HAP-1 (cell line): ENCODE data around the gene MAP4K1.
"Not testable (repeated sequence)": the region's sequence is repeated elsewhere in the genome, so short reads cannot be mapped to it uniquely, and the experiment has no call there.

Source experiments
- DNase-seq, 2 experiments: peaks; one replicate each; pipeline ENCODE4 v3.0.0-alpha.2; 2016 to 2020; ENCODE audit warnings: low spot score in 2 of 2
- H3K27me3 ChIP-seq: fragments of 250-450 bp; sonication (Bioruptor Pico); 2 replicates; pipeline ENCODE4 v1.5.1; 2020; ENCODE audit warnings: low read depth, mild to moderate bottlenecking, moderate library complexity
- H3K36me3 ChIP-seq: fragments of 250-450 bp; sonication (Bioruptor Pico); replicated peaks from 2 replicates; pipeline ENCODE4 v1.5.1; 2020; ENCODE audit warnings: mild to moderate bottlenecking
- H3K4me1 ChIP-seq: fragments of 250-450 bp; sonication (Bioruptor Pico); 2 replicates; pipeline ENCODE4 v1.5.1; 2020; ENCODE audit warnings: mild to moderate bottlenecking
- H3K4me3 ChIP-seq: fragments of 250-450 bp; sonication (Bioruptor Pico); 2 replicates; pipeline ENCODE4 v1.5.1; 2020; ENCODE audit warnings: mild to moderate bottlenecking, moderate library complexity
- H3K9me3 ChIP-seq: fragments of 250-450 bp; sonication (Bioruptor Pico); 2 replicates; pipeline ENCODE4 v1.5.1; 2020; ENCODE audit warnings: mild to moderate bottlenecking, moderate library complexity
- in situ Hi-C: fragments of 300-500 bp; cut with MboI; formaldehyde crosslinking; loops from 3 replicates; pipeline ENCODE4 v1.14.3; 2020; ENCODE audit warnings: low sequenced_read_pairs, inconsistent platforms, mixed read lengths

MAP4K1 gene

GRCh38 chr19:38626401-38626800 is 8.6 kb upstream of the MAP4K1 start:
- Histone ChIP-seq H3K27me3 (no peaks in the 10 kb centered on the region), H3K36me3 (peaks cover 88% of the 10 kb centered on the region), H3K4me1 (peaks cover 6% of the 10 kb centered on the region), H3K9me3 (no peaks in the 10 kb centered on the region), H3K4me3 (no peak overlapping the region)
- DNase-seq, result no peak
- in situ Hi-C loops, result loop anchor here (25.0 kb wide), 1 partner anchor 389 kb away; no protein-coding TSS in a partner anchor

DNA sequence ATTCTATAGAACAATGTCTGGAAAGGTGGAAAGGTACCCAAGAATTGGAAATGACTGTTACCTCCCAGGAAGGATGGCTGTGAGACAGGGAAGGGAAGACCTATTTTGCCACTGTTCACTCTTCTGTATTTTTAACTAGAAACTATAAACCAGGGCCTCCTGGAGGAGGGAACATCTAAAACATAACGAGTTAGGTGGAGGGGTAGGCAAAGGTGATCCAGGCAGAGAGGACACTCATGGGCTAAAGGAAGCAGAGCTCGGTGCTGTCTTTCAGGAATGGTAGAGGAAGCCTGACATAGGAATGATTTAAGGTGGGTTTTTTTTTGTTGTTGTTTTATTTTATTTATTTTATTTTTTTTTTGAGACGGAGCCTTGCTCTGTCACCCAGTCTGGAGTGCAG is 7.1 kb upstream of the MAP4K1 start:
- Histone ChIP-seq H3K27me3 (no peaks in the 10 kb centered on the region), H3K36me3 (peaks cover 86% of the 10 kb centered on the region), H3K4me3 (no peak overlapping the region), H3K4me1 (no peaks in the 10 kb centered on the region; the same call in 1 of the 2 replicates), H3K9me3 (no peaks in the 10 kb centered on the region)
- in situ Hi-C loops, result loop anchor here (25.0 kb wide), 1 partner anchor 388 kb away; no protein-coding TSS in a partner anchor
- no peak for DNase-seq

GRCh38 chr19:38619361-38620174 is 1.8 kb upstream of the MAP4K1 start:
- Histone ChIP-seq H3K36me3 (peaks cover 38% of the 10 kb centered on the region), H3K27me3 (no peaks in the 10 kb centered on the region), H3K9me3 (no peaks in the 10 kb centered on the region), H3K4me1 (peaks cover 5% of the 10 kb centered on the region), H3K4me3 (peak overlapping the region; percentile 89)
- in situ Hi-C loops, result no loop called here
- no peak for DNase-seq

GRCh38 chr19:38618590-38619360 is 1.0 kb upstream of the MAP4K1 start, which contains the start of gene EIF3K:
EIF3K (plus strand) TSS chr19:38619188; CDS start chr19:38619269, 81 bp downstream.
- Histone ChIP-seq H3K4me1 (peaks cover 5% of the 10 kb centered on the region), H3K9me3 (no peaks in the 10 kb centered on the region), H3K4me3 (peak within 1 kb of the TSS; percentile 89), H3K27me3 (no peaks in the 10 kb centered on the region), H3K36me3 (peaks cover 31% of the 10 kb centered on the region)
- in situ Hi-C loops, result no loop called here
- DNase-seq, result peak; percentile 97 to 99

- in situ Hi-C loops, result no loop called here
- H3K4me3 ChIP-seq, result no peak overlapping the region
- DNase-seq, result no peak
Measured at GRCh38 chr19:38617283-38617763, 430 bp downstream of the MAP4K1 start.

DNA sequence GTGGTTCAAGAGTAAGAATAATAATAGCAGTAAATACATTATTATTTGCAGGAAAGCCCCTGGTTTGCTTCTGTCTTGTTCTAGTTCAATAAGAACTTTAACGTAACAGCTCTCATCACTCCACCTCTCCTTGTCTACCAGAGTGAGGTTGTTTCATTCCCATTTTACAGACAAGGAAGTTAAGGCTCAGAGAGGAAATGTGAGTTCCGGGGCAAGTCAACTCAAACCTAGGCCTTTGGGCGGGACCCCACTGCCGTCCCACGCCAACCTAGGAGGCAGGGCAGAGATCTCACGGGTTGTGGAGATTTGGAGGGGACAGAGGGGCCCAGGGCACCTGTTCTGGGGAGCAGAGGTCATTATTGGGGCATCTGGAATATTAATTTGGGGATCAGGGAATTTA is 1.5 kb downstream of the MAP4K1 start:
- Histone ChIP-seq H3K9me3 (no peaks in the 10 kb centered on the region), H3K4me3 (no peak overlapping the region), H3K36me3 (peaks cover 11% of the 10 kb centered on the region), H3K4me1 (peaks cover 5% of the 10 kb centered on the region), H3K27me3 (no peaks in the 10 kb centered on the region)
- in situ Hi-C loops, result no loop called here
- DNase-seq, result no peak

More at GRCh38 chr19:38617283-38617763, 430 bp downstream of the MAP4K1 start:
- Histone ChIP-seq H3K27me3 (no peaks in the 10 kb centered on the region), H3K36me3 (peaks cover 18% of the 10 kb centered on the region), H3K9me3 (no peaks in the 10 kb centered on the region), H3K4me1 (peaks cover 5% of the 10 kb centered on the region)

- H3K9me3 ChIP-seq, result no peaks in the 10 kb centered on the region
- no peaks in the 10 kb centered on the region for H3K27me3 ChIP-seq
- H3K4me3 ChIP-seq, result no peak overlapping the region
- DNase-seq, result no peak
- H3K36me3 ChIP-seq, result peaks cover under 1% of the 10 kb centered on the region
- in situ Hi-C loops, result no loop called here
- H3K4me1 ChIP-seq, result peaks cover 5% of the 10 kb centered on the region
Measured at GRCh38 chr19:38615007-38615581, 2.7 kb downstream of the MAP4K1 start.

DNA sequence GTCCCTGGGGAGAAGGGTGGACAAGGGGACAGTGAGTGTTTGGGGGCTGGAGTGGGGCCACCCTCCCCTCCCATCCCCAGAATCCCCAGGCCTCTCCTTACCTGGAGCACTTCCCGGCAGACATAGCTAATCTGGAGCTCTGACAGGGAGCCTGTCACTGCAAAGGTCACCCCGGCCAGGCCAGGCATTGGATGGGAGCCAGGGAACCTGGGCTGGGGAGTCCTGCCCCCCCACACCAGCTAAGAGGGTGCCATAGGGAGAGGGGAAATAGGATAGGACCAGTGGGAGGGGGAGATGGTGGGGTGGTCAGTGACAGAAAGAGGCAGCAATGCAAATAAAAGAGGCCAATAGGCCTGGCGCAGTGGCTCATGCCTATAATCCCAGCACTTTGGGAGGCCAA is 3.5 kb downstream of the MAP4K1 start:
- no peaks in the 10 kb centered on the region for H3K9me3 ChIP-seq
- DNase-seq, result no peak
- in situ Hi-C loops, result no loop called here

DNA sequence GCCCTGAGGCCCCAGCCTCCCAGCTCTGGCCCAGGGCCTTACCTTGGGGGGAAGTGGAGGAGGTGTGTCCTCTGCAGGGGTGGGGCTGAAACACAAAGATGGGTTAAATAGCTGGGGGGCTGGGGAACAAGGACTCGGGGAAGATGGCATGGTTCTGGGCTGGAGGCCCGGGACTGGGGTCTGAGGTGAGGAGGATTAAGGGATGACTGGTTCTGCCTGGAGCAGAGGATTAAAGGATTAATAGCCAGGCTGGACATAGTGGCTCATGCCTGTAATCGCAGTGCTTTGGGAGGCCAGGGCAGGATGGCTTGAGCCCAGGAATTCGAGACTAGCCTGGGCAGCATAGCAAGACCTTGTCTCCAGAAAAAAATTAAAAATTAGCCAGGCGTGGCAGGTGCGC is 11.6 kb downstream of the MAP4K1 start:
- no peak overlapping the region for H3K4me3 ChIP-seq
- H3K4me1 ChIP-seq, result no peaks in the 10 kb centered on the region
- DNase-seq, result no peak
- in situ Hi-C loops, result no loop called here
- no peaks in the 10 kb centered on the region for H3K9me3 ChIP-seq
- H3K36me3 ChIP-seq, result no peaks in the 10 kb centered on the region
- H3K27me3 ChIP-seq, result no peaks in the 10 kb centered on the region

More for the DNA sequence above, 3.5 kb downstream of the MAP4K1 start:
- no peaks in the 10 kb centered on the region for H3K36me3 ChIP-seq
- no peak overlapping the region for H3K4me3 ChIP-seq
- no peaks in the 10 kb centered on the region for H3K27me3 ChIP-seq
- peaks cover 5% of the 10 kb centered on the region for H3K4me1 ChIP-seq

DNA sequence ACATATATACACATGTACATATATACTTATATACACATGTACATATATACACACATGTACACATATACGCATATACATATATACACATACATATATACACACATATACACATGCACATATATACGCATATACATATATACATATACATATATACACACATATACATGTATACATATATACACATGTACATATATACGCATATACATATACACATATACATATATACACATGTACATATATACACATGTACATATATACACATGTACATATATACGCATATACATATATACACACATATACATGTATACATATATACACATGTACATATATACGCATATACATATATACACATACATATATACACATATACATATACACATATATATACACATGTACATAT is 14.9 kb downstream of the MAP4K1 start:
- H3K9me3 ChIP-seq, H3K36me3 ChIP-seq, DNase-seq, H3K4me3 ChIP-seq, H3K27me3 ChIP-seq, H3K4me1 ChIP-seq, in situ Hi-C loops: not testable (repeated sequence)

- Histone ChIP-seq H3K9me3 (no peaks in the 10 kb centered on the region), H3K36me3 (no peaks in the 10 kb centered on the region), H3K27me3 (no peaks in the 10 kb centered on the region), H3K4me3 (no peak overlapping the region), H3K4me1 (no peaks in the 10 kb centered on the region)
- no peak for DNase-seq
- in situ Hi-C loops, result no loop called here
Measured at GRCh38 chr19:38599722-38600121, 18.0 kb downstream of the MAP4K1 start.

DNA sequence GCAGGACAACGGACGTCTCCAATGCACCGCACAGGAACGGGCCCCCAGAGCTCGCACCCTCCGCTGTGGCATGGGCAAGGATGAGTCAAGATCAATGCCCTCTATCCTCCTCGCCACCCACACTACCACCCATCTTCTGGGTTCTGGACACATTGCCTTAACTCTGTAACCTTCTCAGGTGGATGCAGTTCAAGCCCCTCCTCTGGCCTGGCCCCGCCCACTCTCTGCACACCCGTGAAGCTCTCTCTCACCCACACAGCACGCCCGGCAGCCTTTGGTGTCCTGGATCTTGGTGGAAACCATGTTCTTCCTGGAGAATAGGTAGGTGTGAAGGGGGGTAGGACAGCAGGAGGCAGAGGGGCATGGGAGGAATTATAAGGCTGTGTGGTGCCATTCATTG is 20.7 kb downstream of the MAP4K1 start:
- Histone ChIP-seq H3K4me3 (no peak overlapping the region), H3K4me1 (no peaks in the 10 kb centered on the region), H3K27me3 (no peaks in the 10 kb centered on the region), H3K36me3 (no peaks in the 10 kb centered on the region), H3K9me3 (no peaks in the 10 kb centered on the region)
- in situ Hi-C loops, result no loop called here
- DNase-seq, result no peak

DNA sequence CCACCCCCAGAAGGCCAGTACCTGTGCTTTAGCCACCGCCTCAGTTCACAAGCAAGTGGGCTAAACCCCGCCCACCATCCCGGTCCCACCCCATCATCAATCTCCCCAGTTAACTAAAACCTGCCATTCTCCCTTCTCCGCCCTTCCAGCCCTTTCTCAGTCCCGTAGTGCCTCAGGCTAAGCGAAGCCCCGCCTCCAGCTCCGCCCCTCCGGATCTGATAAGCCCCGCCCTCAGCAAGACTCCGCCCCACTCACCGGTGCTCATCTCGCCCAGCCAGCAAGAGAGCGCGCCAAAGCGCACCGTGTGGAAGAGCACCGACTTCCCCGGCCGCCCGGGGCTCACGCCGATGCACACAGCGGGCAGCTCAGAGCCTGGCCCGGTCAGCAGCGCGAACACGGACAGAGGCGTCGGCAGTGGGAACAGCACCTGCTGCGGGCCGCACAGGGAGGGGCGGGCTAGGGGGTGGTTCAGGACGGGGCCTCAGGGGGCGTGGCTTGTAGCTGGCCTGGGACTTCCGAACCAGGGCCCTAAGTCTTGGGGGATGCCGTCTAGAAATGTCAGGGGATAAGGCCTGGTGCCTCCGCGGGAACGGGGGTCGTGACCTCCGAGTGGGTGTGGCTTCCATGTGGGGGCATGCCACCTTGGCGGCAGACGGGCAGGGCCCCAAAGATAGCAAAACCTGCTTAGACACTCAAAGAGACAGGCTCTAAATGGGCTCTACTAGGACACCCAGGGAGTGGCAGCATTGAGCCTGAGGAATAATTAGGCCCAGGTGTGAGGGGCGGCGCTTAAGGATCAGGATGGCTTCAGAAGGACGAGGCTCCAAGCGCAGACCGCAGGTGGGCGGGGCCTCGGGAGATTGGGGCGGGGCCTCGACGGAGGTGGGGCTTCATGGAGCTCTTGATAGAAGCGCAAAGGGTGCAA is 21.4 kb downstream of the MAP4K1 start:
- in situ Hi-C loops, result no loop called here
- Histone ChIP-seq H3K27me3 (no peaks in the 10 kb centered on the region), H3K36me3 (no peaks in the 10 kb centered on the region), H3K4me1 (no peaks in the 10 kb centered on the region), H3K4me3 (no peak overlapping the region), H3K9me3 (no peaks in the 10 kb centered on the region)
- DNase-seq, result peak in 1 of 2 experiments; percentile 61
